GM21723 (cell line): ENCODE measurements around the gene TARP.

Experiments
- ATAC-seq: cut with Tn5 transposase; IDR thresholded peaks from one replicate; pipeline ENCODE4 v1.9.1; 2021; ENCODE audit warnings: mild to moderate bottlenecking, moderate library complexity; ENCODE audit not compliant: unreplicated experiment

The TARP gene

DNA sequence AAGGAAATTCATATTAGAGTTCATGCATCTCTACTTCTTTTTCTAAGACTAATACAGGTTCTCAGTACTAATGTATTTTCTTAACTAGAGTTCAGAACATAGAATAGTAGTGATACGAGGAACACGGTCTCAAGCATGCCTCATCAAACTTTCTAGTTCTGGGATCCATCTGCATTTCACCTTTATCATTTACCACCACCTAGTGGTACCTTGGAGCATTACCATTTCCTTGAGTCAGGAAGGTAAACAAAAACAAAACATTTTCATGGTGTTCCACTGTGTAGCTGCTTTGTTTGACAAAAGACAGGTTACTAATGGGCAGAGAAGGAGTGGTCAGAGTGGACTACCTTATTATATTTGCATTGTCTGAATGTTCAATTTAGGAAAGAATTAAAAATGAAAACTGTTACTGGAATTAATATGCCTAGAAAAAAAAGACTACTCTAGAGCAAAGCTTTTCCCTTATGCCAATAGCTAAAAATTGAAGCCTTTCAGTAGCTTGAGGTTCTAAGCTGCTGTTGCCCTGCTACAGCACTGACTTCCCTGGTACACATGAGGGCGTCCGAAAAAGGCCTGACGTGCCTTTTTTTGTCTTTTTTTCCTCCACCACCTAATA lies 50.8 kb downstream of the TARP start:
- ATAC-seq = peak; percentile 79

- no peak for ATAC-seq
These were observed 53.0 kb downstream of the TARP start for GRCh38 chr7:38220452-38220851.

- no peak for ATAC-seq
These were observed 55.8 kb downstream of the TARP start for GRCh38 chr7:38217672-38218071.

- ATAC-seq = peak; percentile 89
These were observed 57.4 kb downstream of the TARP start for GRCh38 chr7:38215735-38216670.

DNA sequence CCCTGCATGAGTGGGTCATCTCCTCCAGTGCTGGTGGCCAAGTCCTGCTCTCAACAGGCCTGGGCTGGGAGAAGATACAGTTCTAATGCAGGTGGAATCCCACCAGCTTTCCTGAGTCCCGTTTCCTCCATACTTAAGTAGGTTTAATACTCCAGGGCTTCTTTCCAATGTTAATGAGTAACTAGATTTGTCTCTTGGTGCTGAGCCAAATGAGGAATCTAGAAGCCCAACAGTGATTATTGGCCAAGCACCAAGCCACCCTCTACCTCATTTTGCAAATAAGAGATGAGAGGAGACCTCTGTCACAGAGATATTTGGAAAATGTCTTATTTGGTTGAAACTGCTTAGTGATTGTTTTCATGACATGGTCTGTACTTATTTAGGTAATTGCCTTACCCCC lies 58.3 kb downstream of the TARP start:
- ATAC-seq = peak; percentile 6

- no peak for ATAC-seq
These were observed 61.5 kb downstream of the TARP start for GRCh38 chr7:38211940-38212339.

GRCh38 chr7:38211486-38211885 lies 62.0 kb downstream of the TARP start:
- no peak for ATAC-seq
